OCI-LY1 (cell line): ENCODE data around the gene RARS1.

ENCODE experiments used
- H2AFZ ChIP-seq: fragments of 200-600 bp; sonication (generic), shearing (Covaris generic); 2 replicates; pipeline ENCODE4 v1.6.0; 2014; ENCODE audit warnings: antibody characterized with exemption, mild to moderate bottlenecking, low read length
- H3F3A ChIP-seq: fragments of 200-600 bp; sonication (generic), shearing (Covaris generic); 2 replicates; pipeline ENCODE4 v1.6.0; 2014; ENCODE audit warnings: mild to moderate bottlenecking, antibody characterized with exemption, low read length, moderate library complexity; ENCODE audit not compliant: insufficient read depth
- H3K27ac ChIP-seq: fragments of 200-600 bp; sonication (generic); 2 replicates; pipeline ENCODE4 v1.5.1; 2014; ENCODE audit warnings: low read length, mixed run types, mild to moderate bottlenecking, low read depth; ENCODE audit not compliant: poor library complexity, severe bottlenecking
- H3K27me3 ChIP-seq: fragments of 200-600 bp; sonication (generic); 2 replicates; pipeline ENCODE4 v1.6.0; 2014; ENCODE audit warnings: antibody characterized with exemption, mild to moderate bottlenecking, low read length, moderate library complexity; ENCODE audit not compliant: insufficient read depth
- H3K36me3 ChIP-seq: fragments of 200-600 bp; sonication (generic); 2 replicates; pipeline ENCODE4 v1.6.1; 2014; ENCODE audit warnings: mild to moderate bottlenecking, antibody characterized with exemption, low read length, moderate library complexity, mixed read lengths; ENCODE audit not compliant: insufficient read depth
- H3K4me1 ChIP-seq: fragments of 200-600 bp; sonication (generic); 2 replicates; pipeline ENCODE4 v1.5.1; 2014; ENCODE audit warnings: mild to moderate bottlenecking, low read length, moderate library complexity; ENCODE audit not compliant: insufficient read depth, severe bottlenecking
- H3K4me2 ChIP-seq: fragments of 200-600 bp; sonication (generic), shearing (Covaris generic); 2 replicates; pipeline ENCODE4 v1.6.1; 2014; ENCODE audit warnings: low read length
- H3K4me3 ChIP-seq: fragments of 200-600 bp; sonication (generic); 2 replicates; pipeline ENCODE4 v1.5.1; 2014; ENCODE audit warnings: low read length, low read depth, mild to moderate bottlenecking, mixed read lengths; ENCODE audit not compliant: poor library complexity, severe bottlenecking
- H3K79me2 ChIP-seq: fragments of 200-600 bp; shearing (Covaris generic); 2 replicates; pipeline ENCODE4 v1.6.1; 2016; ENCODE audit warnings: mixed run types, low read length, mixed read lengths; ENCODE audit not compliant: insufficient read depth
- H3K9ac ChIP-seq: fragments of 200-600 bp; sonication (generic), shearing (Covaris generic); 2 replicates; pipeline ENCODE4 v1.6.1; 2014; ENCODE audit warnings: mild to moderate bottlenecking, low read length, mixed read lengths
- H3K9me2 ChIP-seq: fragments of 200-600 bp; sonication (generic), shearing (Covaris generic); 2 replicates; pipeline ENCODE4 v1.6.1; 2014; ENCODE audit warnings: low read depth, mild to moderate bottlenecking, low read length, mixed read lengths
- H3K9me3 ChIP-seq: fragments of 200-600 bp; shearing (Covaris generic); 2 replicates; pipeline ENCODE4 v1.6.1; 2014; ENCODE audit warnings: low read length, mixed read lengths
- H4K20me1 ChIP-seq: fragments of 200-600 bp; sonication (generic), shearing (Covaris generic); 2 replicates; pipeline ENCODE4 v1.6.0; 2016; ENCODE audit warnings: mild to moderate bottlenecking, low read length; ENCODE audit not compliant: insufficient read depth
- CTCF ChIP-seq: fragments of 200-600 bp; sonication (generic), shearing (Covaris generic); IDR thresholded peaks from 2 replicates; pipeline ENCODE4 v1.5.1; 2017; ENCODE audit warnings: mild to moderate bottlenecking, antibody characterized with exemption, low read length, moderate library complexity, mixed read lengths
- EZH2 ChIP-seq: fragments of 200-600 bp; sonication (generic), shearing (Covaris generic); IDR thresholded peaks from 2 replicates; pipeline ENCODE4 v1.8.0; 2017; ENCODE audit warnings: borderline replicate concordance, mixed run types, mild to moderate bottlenecking, antibody characterized with exemption, low read length, moderate library complexity, mixed read lengths

The RARS1 gene

GRCh38 chr5:168527756-168528295 lies 41.6 kb downstream of the RARS1 start:
- no peak overlapping the region for H3K4me3 ChIP-seq
- no peaks in the 10 kb centered on the region for H3K4me1 ChIP-seq
- no peaks in the 10 kb centered on the region for H3K9me2 ChIP-seq
- no peak overlapping the region for H2AFZ ChIP-seq
- H3K79me2 ChIP-seq, result no peaks in the 10 kb centered on the region
- H3K9ac ChIP-seq, result no peak overlapping the region
- H3K27ac ChIP-seq, result no peak overlapping the region
- H3F3A ChIP-seq, result no peaks in the 10 kb centered on the region
- TF ChIP-seq CTCF (no peak), EZH2 (no peak)
- no peaks in the 10 kb centered on the region for H3K9me3 ChIP-seq
- no peak overlapping the region for H3K4me2 ChIP-seq
- no peaks in the 10 kb centered on the region for H4K20me1 ChIP-seq
- no peaks in the 10 kb centered on the region for H3K36me3 ChIP-seq
- no peaks in the 10 kb centered on the region for H3K27me3 ChIP-seq

- no peak for TF ChIP-seq CTCF
- TF ChIP-seq EZH2, result no peak
- Histone ChIP-seq H3K4me3 (no peak within 1 kb of the TSS), H3K9ac (no peak within 1 kb of the TSS)
Measured at GRCh38 chr5:168528521-168529373, 42.5 kb downstream of the RARS1 start, which contains the start of gene FBLL1. FBLL1 (plus strand) TSS chr5:168529305; CDS start chr5:168529505, 200 bp downstream.

DNA sequence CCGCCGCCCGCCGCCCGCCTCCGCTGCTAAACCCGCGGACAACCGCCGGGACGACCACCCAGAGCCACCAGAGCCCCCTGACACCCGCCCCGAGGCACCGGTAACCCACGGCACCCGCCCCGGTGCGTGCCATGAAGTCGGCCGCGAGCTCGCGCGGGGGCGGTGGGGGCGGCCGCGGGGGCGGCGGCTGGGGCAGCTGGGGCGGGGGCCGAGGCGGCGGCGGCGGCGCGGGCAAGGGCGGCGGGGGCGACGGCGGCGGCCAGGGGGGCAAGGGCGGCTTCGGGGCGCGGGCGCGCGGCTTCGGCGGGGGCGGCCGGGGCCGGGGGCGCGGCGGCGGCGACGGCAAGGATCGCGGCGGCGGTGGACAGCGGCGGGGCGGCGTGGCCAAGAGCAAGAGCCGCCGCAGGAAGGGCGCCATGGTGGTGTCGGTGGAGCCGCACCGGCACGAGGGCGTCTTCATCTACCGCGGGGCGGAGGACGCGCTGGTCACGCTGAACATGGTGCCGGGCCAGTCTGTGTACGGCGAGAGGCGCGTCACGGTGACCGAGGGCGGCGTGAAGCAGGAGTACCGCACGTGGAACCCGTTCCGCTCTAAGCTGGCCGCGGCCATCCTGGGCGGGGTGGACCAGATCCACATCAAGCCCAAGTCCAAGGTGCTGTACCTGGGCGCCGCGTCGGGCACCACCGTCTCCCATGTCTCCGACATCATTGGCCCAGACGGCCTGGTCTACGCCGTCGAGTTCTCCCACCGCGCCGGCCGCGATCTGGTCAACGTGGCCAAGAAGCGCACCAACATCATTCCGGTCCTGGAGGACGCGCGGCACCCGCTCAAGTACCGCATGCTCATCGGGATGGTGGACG lies 43.3 kb downstream of the RARS1 start:
- no peaks in the 10 kb centered on the region for H4K20me1 ChIP-seq
- no peaks in the 10 kb centered on the region for H3K9me3 ChIP-seq
- no peaks in the 10 kb centered on the region for H3K79me2 ChIP-seq
- no peak overlapping the region for H2AFZ ChIP-seq
- H3K4me1 ChIP-seq, result no peaks in the 10 kb centered on the region
- no peak overlapping the region for H3K4me3 ChIP-seq
- H3K9me2 ChIP-seq, result no peaks in the 10 kb centered on the region
- H3K4me2 ChIP-seq, result no peak overlapping the region
- no peaks in the 10 kb centered on the region for H3F3A ChIP-seq
- no peak overlapping the region for H3K9ac ChIP-seq
- no peaks in the 10 kb centered on the region for H3K27me3 ChIP-seq
- no peaks in the 10 kb centered on the region for H3K36me3 ChIP-seq
- no peak overlapping the region for H3K27ac ChIP-seq
- no peak for TF ChIP-seq EZH2
- no peak for TF ChIP-seq CTCF

More at GRCh38 chr5:168528521-168529373, 42.5 kb downstream of the RARS1 start, which contains the start of gene FBLL1:
- Histone ChIP-seq H3F3A (no peaks in the 10 kb centered on the region), H3K4me2 (no peak within 1 kb of the TSS), H4K20me1 (no peaks in the 10 kb centered on the region), H3K27me3 (no peaks in the 10 kb centered on the region), H3K4me1 (no peaks in the 10 kb centered on the region), H3K9me3 (no peaks in the 10 kb centered on the region), H2AFZ (no peak within 1 kb of the TSS), H3K9me2 (no peaks in the 10 kb centered on the region), H3K79me2 (no peaks in the 10 kb centered on the region), H3K27ac (no peak within 1 kb of the TSS), H3K36me3 (no peaks in the 10 kb centered on the region)
